ENCODE data around the gene CCDC38.

- no peak for TF ChIP-seq CTCF (IDR thresholded peaks at IDR 0.05)
- TF ChIP-seq, protein P1, sequence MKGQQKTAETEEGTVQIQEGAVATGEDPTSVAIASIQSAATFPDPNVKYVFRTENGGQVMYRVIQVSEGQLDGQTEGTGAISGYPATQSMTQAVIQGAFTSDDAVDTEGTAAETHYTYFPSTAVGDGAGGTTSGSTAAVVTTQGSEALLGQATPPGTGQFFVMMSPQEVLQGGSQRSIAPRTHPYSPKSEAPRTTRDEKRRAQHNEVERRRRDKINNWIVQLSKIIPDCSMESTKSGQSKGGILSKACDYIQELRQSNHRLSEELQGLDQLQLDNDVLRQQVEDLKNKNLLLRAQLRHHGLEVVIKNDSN (CRISPR knock-in tag; IDR thresholded peaks at IDR 0.05), result no peak
- no peak for TF ChIP-seq NFYB (CRISPR knock-in tag; conservative IDR thresholded peaks at IDR 0.05; ENCODE audit: low read depth)
- no peak for TF ChIP-seq SP1 (CRISPR knock-in tag; conservative IDR thresholded peaks at IDR 0.05)
- TF ChIP-seq HMGA2 (CRISPR knock-in tag; IDR thresholded peaks at IDR 0.05), result no peak
Measured at GRCh38 chr12:95977764-95978305, 35.4 kb upstream of the CCDC38 start.

Measured in WTC11 (cell line).